ENCODE data around the gene SKOR1. TPM values are rescaled to one million over a fixed set of nuclear protein-coding genes. Genes with fewer than 3 reads are reported as not detected.
A peak's percentile ranks its signal among the peaks of the same experiment; 100 is the strongest.

The SKOR1 gene
- total RNA-seq (under 1 TPM; 0.30 to 0.38 TPM), polyA plus RNA-seq (under 1 TPM in 1 of 2 donors, not detected in 1; 0.09 TPM)

- Histone ChIP-seq H3K4me3 (ENCODE audit: low read length in 2 of 2) (no peak within 1 kb of the TSS), H3K27ac (ENCODE audit: low read depth, low read length) (no peak within 1 kb of the TSS), H3K4me1 (ENCODE audit: insufficient read depth, low read length) (peaks cover 73% of the 10 kb centered on the region), H3K36me3 (ENCODE audit: insufficient read depth, low read length) (no peaks in the 10 kb centered on the region), H3K9me3 (ENCODE audit: control insufficient read depth in 1 of 2, low read length in 2 of 2) (no peaks in the 10 kb centered on the region), H3K27me3 (ENCODE audit: insufficient read depth, low read length) (peaks cover 51% of the 10 kb centered on the region)
- ChIA-PET CTCF (ENCODE audit: partially characterized antibody) (interaction anchor here (0.6 to 1.6 kb wide), 4 partner anchors 11 to 323 kb away, joined by 3 to 7 read pairs (median 4); no protein-coding TSS in a partner anchor), POLR2A (ENCODE audit: partially characterized antibody) (interaction anchor here (1.4 to 2.4 kb wide), 2 partner anchors 8 to 40 kb away, joined by 5 to 6 read pairs; no protein-coding TSS in a partner anchor)
- peak in 2 of 5 donors; percentile 22 to 25 for DNase-seq
- H3K27ac Mint-ChIP-seq, result peak within 1 kb of the TSS in 3 of 7 donors; percentile 29 to 78 (median 57)
- intact Hi-C loops (cut with micrococcal nuclease), result no loop called here
- H3K4me1 Mint-ChIP-seq, result peaks cover 30 to 75% (median 51%) of the 10 kb centered on the region in 4 donors
- H3K27me3 Mint-ChIP-seq, result peaks cover 55 to 61% of the 10 kb centered on the region in 2 donors
- peaks cover 0 to 11% (median 0%) of the 10 kb centered on the region in 8 donors for H3K9me3 Mint-ChIP-seq
- H3K36me3 Mint-ChIP-seq, result no peaks in the 10 kb centered on the region
- peak within 1 kb of the TSS in 7 of 8 donors; percentile 48 to 91 (median 71) for H3K4me3 Mint-ChIP-seq
These were observed at the start of gene SKOR1 for GRCh38 chr15:67824976-67825880. SKOR1 (plus strand) TSS chr15:67825509; CDS start chr15:67825603, 94 bp downstream.

GRCh38 chr15:67775998-67776397 is 49.3 kb upstream of the SKOR1 start:
- no peaks in the 10 kb centered on the region for H3K4me1 ChIP-seq (ENCODE audit: insufficient read depth, low read length)

GRCh38 chr15:67776600-67776999 is 48.7 kb upstream of the SKOR1 start:
- intact Hi-C loops (cut with micrococcal nuclease), result no loop called here
- Mint-ChIP-seq H3K4me1 (no peaks in the 10 kb centered on the region), H3K36me3 (peaks cover 13 to 20% of the 10 kb centered on the region in 2 donors), H3K9me3 (no peaks in the 10 kb centered on the region), H3K27ac (no peak overlapping the region), H3K27me3 (no peaks in the 10 kb centered on the region), H3K4me3 (no peak overlapping the region)
- Histone ChIP-seq H3K4me3 (ENCODE audit: low read length in 2 of 2) (no peak overlapping the region), H3K9me3 (ENCODE audit: control insufficient read depth in 1 of 2, low read length in 2 of 2) (no peaks in the 10 kb centered on the region), H3K36me3 (ENCODE audit: insufficient read depth, low read length) (no peaks in the 10 kb centered on the region), H3K27ac (ENCODE audit: low read depth, low read length) (no peak overlapping the region), H3K27me3 (ENCODE audit: insufficient read depth, low read length) (no peaks in the 10 kb centered on the region), H3K4me1 (ENCODE audit: insufficient read depth, low read length) (no peaks in the 10 kb centered on the region)
- DNase-seq, result no peak
- ChIA-PET POLR2A (ENCODE audit: partially characterized antibody) (no interaction called here), CTCF (ENCODE audit: partially characterized antibody) (no interaction called here)

More at GRCh38 chr15:67775998-67776397, 49.3 kb upstream of the SKOR1 start:
- H3K27me3 ChIP-seq (ENCODE audit: insufficient read depth, low read length), result no peaks in the 10 kb centered on the region
- no peaks in the 10 kb centered on the region for H3K36me3 ChIP-seq (ENCODE audit: insufficient read depth, low read length)
- Mint-ChIP-seq H3K27me3 (no peaks in the 10 kb centered on the region), H3K9me3 (no peaks in the 10 kb centered on the region), H3K4me1 (no peaks in the 10 kb centered on the region), H3K36me3 (peaks cover 16 to 26% of the 10 kb centered on the region in 2 donors), H3K27ac (no peak overlapping the region), H3K4me3 (no peak overlapping the region)
- no peak for DNase-seq
- H3K27ac ChIP-seq (ENCODE audit: low read depth, low read length), result no peak overlapping the region
- no peak overlapping the region for H3K4me3 ChIP-seq (ENCODE audit: low read length in 2 of 2)
- ChIA-PET CTCF (ENCODE audit: partially characterized antibody) (no interaction called here), POLR2A (ENCODE audit: partially characterized antibody) (no interaction called here)
- intact Hi-C loops (cut with micrococcal nuclease), result no loop called here
- H3K9me3 ChIP-seq (ENCODE audit: control insufficient read depth in 1 of 2, low read length in 2 of 2), result no peaks in the 10 kb centered on the region

- Mint-ChIP-seq H3K36me3 (peaks cover 13 to 23% of the 10 kb centered on the region in 2 donors), H3K4me3 (no peak overlapping the region), H3K9me3 (no peaks in the 10 kb centered on the region), H3K27ac (no peak overlapping the region), H3K4me1 (peaks cover 0 to under 1% (median 0%) of the 10 kb centered on the region in 4 donors), H3K27me3 (no peaks in the 10 kb centered on the region)
- intact Hi-C loops (cut with micrococcal nuclease), result no loop called here
- Histone ChIP-seq H3K4me3 (ENCODE audit: low read length in 2 of 2) (no peak overlapping the region), H3K27me3 (ENCODE audit: insufficient read depth, low read length) (no peaks in the 10 kb centered on the region), H3K4me1 (ENCODE audit: insufficient read depth, low read length) (no peaks in the 10 kb centered on the region), H3K27ac (ENCODE audit: low read depth, low read length) (no peak overlapping the region), H3K9me3 (ENCODE audit: control insufficient read depth in 1 of 2, low read length in 2 of 2) (no peaks in the 10 kb centered on the region), H3K36me3 (ENCODE audit: insufficient read depth, low read length) (no peaks in the 10 kb centered on the region)
- POLR2A ChIA-PET (ENCODE audit: partially characterized antibody), result no interaction called here
- CTCF ChIA-PET (ENCODE audit: partially characterized antibody), result no interaction called here
- DNase-seq, result no peak
These were observed 48.2 kb upstream of the SKOR1 start for GRCh38 chr15:67777071-67777470.

- CTCF ChIA-PET (ENCODE audit: partially characterized antibody), result interaction anchor here (1.8 kb wide), 1 partner anchor 58 kb away, joined by 6 read pairs; no protein-coding TSS in a partner anchor
These were observed 47.5 kb upstream of the SKOR1 start for GRCh38 chr15:67777773-67778172.

GRCh38 chr15:67778968-67779548 is 46.3 kb upstream of the SKOR1 start:
- Mint-ChIP-seq H3K27me3 (no peaks in the 10 kb centered on the region), H3K27ac (no peak overlapping the region), H3K36me3 (peaks cover 16 to 31% of the 10 kb centered on the region in 2 donors), H3K4me3 (no peak overlapping the region), H3K4me1 (peaks cover 7 to 14% (median 11%) of the 10 kb centered on the region in 4 donors), H3K9me3 (no peaks in the 10 kb centered on the region)
- Histone ChIP-seq H3K27ac (ENCODE audit: low read depth, low read length) (no peak overlapping the region), H3K4me1 (ENCODE audit: insufficient read depth, low read length) (peaks cover 17% of the 10 kb centered on the region), H3K27me3 (ENCODE audit: insufficient read depth, low read length) (no peaks in the 10 kb centered on the region), H3K4me3 (ENCODE audit: low read length in 2 of 2) (no peak overlapping the region), H3K9me3 (ENCODE audit: control insufficient read depth in 1 of 2, low read length in 2 of 2) (no peaks in the 10 kb centered on the region), H3K36me3 (ENCODE audit: insufficient read depth, low read length) (no peaks in the 10 kb centered on the region)
- intact Hi-C loops (cut with micrococcal nuclease), result no loop called here
- no peak for DNase-seq
- CTCF ChIA-PET (ENCODE audit: partially characterized antibody), result interaction anchor here (0.7 to 1.8 kb wide), 2 partner anchors 17 to 57 kb away, joined by 3 to 6 read pairs; no protein-coding TSS in a partner anchor
- POLR2A ChIA-PET (ENCODE audit: partially characterized antibody), result no interaction called here

More at GRCh38 chr15:67777773-67778172, 47.5 kb upstream of the SKOR1 start:
- no peaks in the 10 kb centered on the region for H3K9me3 Mint-ChIP-seq
- Histone ChIP-seq H3K4me3 (ENCODE audit: low read length in 2 of 2) (no peak overlapping the region), H3K27me3 (ENCODE audit: insufficient read depth, low read length) (no peaks in the 10 kb centered on the region), H3K27ac (ENCODE audit: low read depth, low read length) (no peak overlapping the region), H3K4me1 (ENCODE audit: insufficient read depth, low read length) (peaks cover 6% of the 10 kb centered on the region), H3K36me3 (ENCODE audit: insufficient read depth, low read length) (no peaks in the 10 kb centered on the region), H3K9me3 (ENCODE audit: control insufficient read depth in 1 of 2, low read length in 2 of 2) (no peaks in the 10 kb centered on the region)
- H3K27ac Mint-ChIP-seq, result no peak overlapping the region
- DNase-seq, result no peak
- no peak overlapping the region for H3K4me3 Mint-ChIP-seq
- POLR2A ChIA-PET (ENCODE audit: partially characterized antibody), result no interaction called here
- peaks cover 13 to 25% of the 10 kb centered on the region in 2 donors for H3K36me3 Mint-ChIP-seq
- intact Hi-C loops (cut with micrococcal nuclease), result no loop called here
- H3K27me3 Mint-ChIP-seq, result no peaks in the 10 kb centered on the region
- H3K4me1 Mint-ChIP-seq, result peaks cover 0 to 2% (median under 1%) of the 10 kb centered on the region in 4 donors

- intact Hi-C loops (cut with micrococcal nuclease), result no loop called here
- CTCF ChIA-PET (ENCODE audit: partially characterized antibody), result interaction anchor here (1.5 to 1.8 kb wide), 2 partner anchors 53 to 56 kb away, joined by 3 to 6 read pairs; no protein-coding TSS in a partner anchor
- H3K27me3 Mint-ChIP-seq, result no peaks in the 10 kb centered on the region
- H3K4me1 Mint-ChIP-seq, result peaks cover 13 to 20% (median 16%) of the 10 kb centered on the region in 4 donors
- H3K27ac ChIP-seq (ENCODE audit: low read depth, low read length), result no peak overlapping the region
- no peaks in the 10 kb centered on the region for H3K9me3 ChIP-seq (ENCODE audit: control insufficient read depth in 1 of 2, low read length in 2 of 2)
- H3K36me3 ChIP-seq (ENCODE audit: insufficient read depth, low read length), result no peaks in the 10 kb centered on the region
- H3K4me3 Mint-ChIP-seq, result no peak overlapping the region
- peaks cover 16 to 30% of the 10 kb centered on the region in 2 donors for H3K36me3 Mint-ChIP-seq
- POLR2A ChIA-PET (ENCODE audit: partially characterized antibody), result no interaction called here
- no peaks in the 10 kb centered on the region for H3K9me3 Mint-ChIP-seq
- H3K4me3 ChIP-seq (ENCODE audit: low read length in 2 of 2), result no peak overlapping the region
- H3K27me3 ChIP-seq (ENCODE audit: insufficient read depth, low read length), result no peaks in the 10 kb centered on the region
- H3K27ac Mint-ChIP-seq, result no peak overlapping the region
- H3K4me1 ChIP-seq (ENCODE audit: insufficient read depth, low read length), result peaks cover 23% of the 10 kb centered on the region
- no peak for DNase-seq
These were observed 45.7 kb upstream of the SKOR1 start for GRCh38 chr15:67779549-67780111.

Data from CD4-positive, alpha-beta memory T cell (primary cell).